B cell (primary cell): Measurements from ENCODE around the gene UAP1L1. TPM values are rescaled to one million over a fixed set of nuclear protein-coding genes. Genes with fewer than 3 reads are reported as not detected.

ENCODE experiments used
- ATAC-seq: fragments of 200-7000 bp; cut with Tn5 transposase; one replicate; pipeline ENCODE4 v1.10.0; 2021; ENCODE audit warnings: low read depth, mild to moderate bottlenecking, moderate number of reproducible peaks, moderate library complexity
- CTCF ChIA-PET: fragments of 350-600 bp; sonication (Branson Sonifier 250); formaldehyde crosslinking; loops from one replicate; lab custom pipeline; 2021; ENCODE audit warnings: antibody characterized with exemption, inconsistent platforms; lab: Charles Lee
- POLR2A ChIA-PET: fragments of 350-600 bp; sonication (Branson Sonifier 250); formaldehyde crosslinking; loops from one replicate; lab custom pipeline; 2021; ENCODE audit warnings: antibody characterized with exemption; lab: Charles Lee
- DNase-seq: peaks from one replicate; pipeline ENCODE4 v3.0.0; 2013
- H2AFZ ChIP-seq: 2 replicates; pipeline ENCODE4 v1.6.1; 2012; ENCODE audit warnings: mild to moderate bottlenecking, low read depth, low read length; ENCODE audit not compliant: insufficient read depth, poor library complexity, severe bottlenecking
- H3K27ac ChIP-seq, 2 donors: 1 replicate in 1 of 2; 2 replicates in 1 of 2; pipeline ENCODE4 v1.5.1; 2012 to 2013; ENCODE audit warnings: low read length in 2 of 2, mild to moderate bottlenecking in 2 of 2, moderate library complexity in 1 of 2
- H3K27me3 ChIP-seq, 4 experiments: fragments of 200-600 bp in 1 of 4; sonication (generic) in 1 of 4; replicated peaks in 1 of 4; 1 replicate in 2 of 4; 2 replicates in 2 of 4; pipeline versions ENCODE4 v1.6.1 to v1.7.0; 2013 to 2016; ENCODE audit warnings: low read length in 3 of 4, mild to moderate bottlenecking in 2 of 4, mixed read lengths in 1 of 4, moderate library complexity in 1 of 4; ENCODE audit not compliant: insufficient read depth in 4 of 4, control insufficient read depth in 3 of 4; ENCODE audit errors: control extremely low read depth in 1 of 4
- H3K36me3 ChIP-seq, 2 experiments: replicated peaks in 1 of 2; 1 replicate in 1 of 2; 2 replicates in 1 of 2; pipeline versions ENCODE4 v1.6.1 to v1.7.1; 2013; ENCODE audit warnings: low read length in 1 of 2; ENCODE audit not compliant: insufficient read depth in 2 of 2, control insufficient read depth in 1 of 2; ENCODE audit errors: control extremely low read depth in 1 of 2, extremely low read depth in 1 of 2
- H3K4me1 ChIP-seq, 2 donors: fragments of 200-600 bp in 1 of 2; sonication (generic) in 1 of 2; 1 replicate in 1 of 2; 2 replicates in 1 of 2; pipeline versions ENCODE4 v1.5.1 to v1.6.1; 2013 to 2017; ENCODE audit warnings: low read length in 2 of 2; ENCODE audit not compliant: control insufficient read depth in 2 of 2, insufficient read depth in 2 of 2
- H3K4me2 ChIP-seq: replicated peaks from 2 replicates; pipeline ENCODE3; 2012; ENCODE audit warnings: mild to moderate bottlenecking, low read depth, low read length; ENCODE audit not compliant: poor library complexity, severe bottlenecking
- H3K4me3 ChIP-seq, 5 experiments: fragments of 200-600 bp in 1 of 5; sonication (generic) in 1 of 5; 1 replicate in 3 of 5; 2 replicates in 2 of 5; pipeline versions ENCODE4 v1.5.1 to v1.7.0; 2011 to 2016; ENCODE audit warnings: low read length in 4 of 5, mild to moderate bottlenecking in 4 of 5, low read depth in 2 of 5, control low read depth in 1 of 5, moderate library complexity in 1 of 5; ENCODE audit not compliant: insufficient read depth in 1 of 5; ENCODE audit errors: control extremely low read depth in 1 of 5, extremely low read depth in 1 of 5
- H3K79me2 ChIP-seq: fragments of 200-600 bp; sonication (generic); one replicate; pipeline ENCODE4 v1.6.0; 2016; ENCODE audit warnings: low read length; ENCODE audit not compliant: control insufficient read depth, insufficient read depth
- H3K9ac ChIP-seq: fragments of 200-600 bp; sonication (generic); 2 replicates; pipeline ENCODE4 v1.6.1; 2017; ENCODE audit warnings: mild to moderate bottlenecking, low read length, moderate library complexity
- H3K9me3 ChIP-seq, 3 donors: one replicate each; pipeline versions ENCODE4 v1.6.1 to v1.7.1; 2013; ENCODE audit warnings: low read length in 2 of 3; ENCODE audit not compliant: control insufficient read depth in 2 of 3, insufficient read depth in 1 of 3; ENCODE audit errors: control extremely low read depth in 1 of 3
- H4K20me1 ChIP-seq: 2 replicates; pipeline ENCODE4 v1.6.0; 2012; ENCODE audit warnings: mild to moderate bottlenecking, low read length; ENCODE audit not compliant: insufficient read depth, control insufficient read depth, poor library complexity, severe bottlenecking
- H3K27ac Mint-ChIP-seq: one replicate; pipeline ENCODE4 v1.8.0; 2021; ENCODE audit warnings: mixed read lengths
- H3K27me3 Mint-ChIP-seq: one replicate; pipeline ENCODE4 v1.8.0; 2021; ENCODE audit warnings: mixed read lengths
- H3K4me1 Mint-ChIP-seq: one replicate; pipeline ENCODE4 v1.8.0; 2021; ENCODE audit warnings: mixed read lengths
- H3K4me3 Mint-ChIP-seq: one replicate; pipeline ENCODE4 v1.8.0; 2021; ENCODE audit warnings: mixed read lengths
- H3K9me3 Mint-ChIP-seq: one replicate; pipeline ENCODE4 v1.8.0; 2022; ENCODE audit warnings: mixed read lengths; ENCODE audit not compliant: insufficient read depth
- CTCF ChIP-seq: fragments of 200-600 bp; IDR thresholded peaks from one replicate; pipeline ENCODE4 v1.8.0; 2022; ENCODE audit warnings: antibody characterized with exemption, mild to moderate bottlenecking
- EZH2 ChIP-seq: IDR thresholded peaks from 2 replicates; pipeline ENCODE4 v1.6.1; 2012; ENCODE audit warnings: borderline replicate concordance, low read depth, mild to moderate bottlenecking, moderate library complexity, low read length; ENCODE audit not compliant: insufficient read depth, poor library complexity, severe bottlenecking
- WGBS: methylation state at CpG from one replicate; pipeline ENCODE4 v1.1.5; 2013; ENCODE audit warnings: missing lambda C conversion rate; ENCODE audit not compliant: insufficient coverage; 5-methylcytosine and 5-hydroxymethylcytosine counted together
- intact Hi-C: fragments of 100-400 bp; cut with micrococcal nuclease; formaldehyde crosslinking; loops from one replicate; pipeline ENCODE4 v1.10.0; 2022
- polyA plus RNA-seq: library from polyadenylated mRNA; depleted of rRNA; stranded (reverse); fragments of >200 nt; gene quantifications from 2 replicates; pipeline ENCODE4 v1.2.3, GENCODE V29; 2012
- total RNA-seq, 2 donors: library from RNA; stranded (reverse); fragments of 120-200 nt in 1 of 2; gene quantifications; 1 replicate in 1 of 2; 2 replicates in 1 of 2; pipeline versions ENCODE4 v1.2.3 to v1.2.4, GENCODE V29; 2013 to 2022

The UAP1L1 gene
- total and polyA plus RNA-seq, 2 donors (not counting 1 experiment from before 2014, with no cell fraction given), result 29.1 to 47.6 TPM

- Mint-ChIP-seq H3K4me3 (no peak overlapping the region), H3K9me3 (no peaks in the 10 kb centered on the region), H3K27me3 (peaks cover 5% of the 10 kb centered on the region), H3K27ac (no peak overlapping the region), H3K4me1 (peaks cover 4% of the 10 kb centered on the region)
- WGBS, result 84% methylated on average over 24 of the region's 28 CpGs
- intact Hi-C loops, result no loop called here
- peaks cover 14 to 15% of the 10 kb centered on the region in 2 donors for H3K4me1 ChIP-seq
- ChIA-PET POLR2A (interaction anchor here (1.0 kb wide), 1 partner anchor 31 kb away, joined by 3 read pairs; the partner anchor contains the start of gene MAN1B1), CTCF (interaction anchor here (0.6 to 2.3 kb wide), 5 partner anchors 9 to 21 kb away, joined by 3 to 9 read pairs (median 6); partner anchors contain the start of gene SAPCD2)
- H3K36me3 ChIP-seq, result no peaks in the 10 kb centered on the region
- no peak overlapping the region for H3K27ac ChIP-seq
- no peak overlapping the region for H3K9ac ChIP-seq
- no peak for TF ChIP-seq CTCF
- TF ChIP-seq EZH2, result no peak
- H2AFZ ChIP-seq, result no peak overlapping the region
- peaks cover 0 to 37% (median 20%) of the 10 kb centered on the region in 4 experiments for H3K27me3 ChIP-seq
- DNase-seq (no peak), ATAC-seq (no peak)
- no peak overlapping the region for H3K4me2 ChIP-seq
- no peaks in the 10 kb centered on the region for H4K20me1 ChIP-seq
- no peak overlapping the region for H3K4me3 ChIP-seq
- H3K9me3 ChIP-seq, result peaks cover 0 to 13% (median 0%) of the 10 kb centered on the region in 3 donors
- H3K79me2 ChIP-seq, result no peaks in the 10 kb centered on the region
These were observed 21.6 kb upstream of the UAP1L1 start for GRCh38 chr9:137055385-137056364.
